Measurements from ENCODE around the gene GRPEL1. TPM values are rescaled to one million over a fixed set of nuclear protein-coding genes. Genes with fewer than 3 reads are reported as not detected.

GRPEL1 gene
- total RNA-seq, 1 experiment from 2014 or later = 40.7 TPM

DNA sequence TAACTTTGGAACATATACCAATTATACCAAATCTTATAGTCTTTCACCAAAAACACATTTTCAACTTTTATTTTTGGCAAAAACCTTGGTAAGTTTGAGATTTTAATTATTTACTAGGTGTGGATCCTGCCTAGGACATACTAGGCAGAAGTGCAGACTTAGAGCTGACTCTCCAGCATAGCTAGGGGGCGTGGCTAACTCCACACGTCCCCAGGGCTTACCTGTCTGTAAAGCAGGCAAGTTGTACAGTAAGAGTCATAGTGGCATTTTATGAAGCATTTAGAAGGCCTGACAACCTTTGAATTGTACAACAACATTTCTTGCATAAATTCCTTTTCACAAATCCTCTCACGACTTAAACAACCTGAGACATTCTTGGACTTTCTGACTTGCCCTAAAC is 19.2 kb upstream of the GRPEL1 start:
- no peak overlapping the region for H3T11ph ChIP-seq (ENCODE audit: low read length)
- H3K4me3 Mint-ChIP-seq = no peak overlapping the region
- H3K23ac ChIP-seq (ENCODE audit: insufficient read length, low read depth, low read length) = no peak overlapping the region
- H3K36me3 Mint-ChIP-seq (ENCODE audit: insufficient read depth in 1 of 3, low read depth in 3 of 3) = no peaks in the 10 kb centered on the region; a peak in 2 of 7 replicates
- no CpG with 5 or more reads among the region's 3 CpGs for WGBS (ENCODE audit: extremely low coverage, insufficient read length, low lambda C conversion rate)
- H3K56ac ChIP-seq (ENCODE audit: insufficient read length, low read depth, low read length) = no peak overlapping the region
- no peak overlapping the region for H4K5ac ChIP-seq (ENCODE audit: insufficient read length, low read depth, low read length)
- H2BK15ac ChIP-seq (ENCODE audit: low read depth, low read length) = no peak overlapping the region
- no peak overlapping the region for H4K91ac ChIP-seq (ENCODE audit: insufficient read length, low read depth, low read length)
- H4K8ac ChIP-seq (replicated peaks; ENCODE audit: insufficient read length, low read depth, low read length) = no peak overlapping the region
- H2AFZ ChIP-seq (ENCODE audit: low read length) = no peak overlapping the region
- H3K14ac ChIP-seq (ENCODE audit: insufficient read depth, low read length) = no peak overlapping the region
- H3K23me2 ChIP-seq (ENCODE audit: insufficient read length, low read depth, low read length, poor library complexity, severe bottlenecking) = no peaks in the 10 kb centered on the region
- H2BK20ac ChIP-seq (ENCODE audit: low read depth, low read length, poor library complexity, severe bottlenecking) = no peak overlapping the region
- no peak overlapping the region for H2BK5ac ChIP-seq (ENCODE audit: insufficient read length, low read length)
- TF ChIP-seq, protein P1, sequence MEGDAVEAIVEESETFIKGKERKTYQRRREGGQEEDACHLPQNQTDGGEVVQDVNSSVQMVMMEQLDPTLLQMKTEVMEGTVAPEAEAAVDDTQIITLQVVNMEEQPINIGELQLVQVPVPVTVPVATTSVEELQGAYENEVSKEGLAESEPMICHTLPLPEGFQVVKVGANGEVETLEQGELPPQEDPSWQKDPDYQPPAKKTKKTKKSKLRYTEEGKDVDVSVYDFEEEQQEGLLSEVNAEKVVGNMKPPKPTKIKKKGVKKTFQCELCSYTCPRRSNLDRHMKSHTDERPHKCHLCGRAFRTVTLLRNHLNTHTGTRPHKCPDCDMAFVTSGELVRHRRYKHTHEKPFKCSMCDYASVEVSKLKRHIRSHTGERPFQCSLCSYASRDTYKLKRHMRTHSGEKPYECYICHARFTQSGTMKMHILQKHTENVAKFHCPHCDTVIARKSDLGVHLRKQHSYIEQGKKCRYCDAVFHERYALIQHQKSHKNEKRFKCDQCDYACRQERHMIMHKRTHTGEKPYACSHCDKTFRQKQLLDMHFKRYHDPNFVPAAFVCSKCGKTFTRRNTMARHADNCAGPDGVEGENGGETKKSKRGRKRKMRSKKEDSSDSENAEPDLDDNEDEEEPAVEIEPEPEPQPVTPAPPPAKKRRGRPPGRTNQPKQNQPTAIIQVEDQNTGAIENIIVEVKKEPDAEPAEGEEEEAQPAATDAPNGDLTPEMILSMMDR (conservative IDR thresholded peaks at IDR 0.05) = no peak
- H2BK120ac ChIP-seq (ENCODE audit: low read depth, low read length, poor library complexity, severe bottlenecking) = no peak overlapping the region
- H2BK12ac ChIP-seq (ENCODE audit: insufficient read length, low read depth, low read length) = no peak overlapping the region
- no peaks in the 10 kb centered on the region for H3K4me1 ChIP-seq (ENCODE audit: insufficient read depth, low read length)
- peaks cover 16% of the 10 kb centered on the region; the same call in 1 of the 2 replicates for H3K27me3 ChIP-seq (ENCODE audit: insufficient read depth, low read length)
- no peak overlapping the region for H3K9ac ChIP-seq (ENCODE audit: extremely low read depth, insufficient read length, low read length)
- no peak overlapping the region for H3K18ac ChIP-seq (ENCODE audit: insufficient read length, low read depth, low read length)
- peaks cover 10 to 13% of the 10 kb centered on the region in 2 experiments for H3K4me1 Mint-ChIP-seq
- H3K9me3 ChIP-seq (ENCODE audit: control insufficient read depth, low read depth, low read length) = no peaks in the 10 kb centered on the region
- H3K79me2 ChIP-seq (ENCODE audit: insufficient read depth, low read length) = no peaks in the 10 kb centered on the region
- H3K27me3 Mint-ChIP-seq (ENCODE audit: low read depth) = peaks cover 93% of the 10 kb centered on the region
- H3K27ac Mint-ChIP-seq = no peak overlapping the region
- H3K9me3 Mint-ChIP-seq = peaks cover 17 to 19% of the 10 kb centered on the region in 2 experiments
- H3K4ac ChIP-seq (ENCODE audit: low read depth, low read length) = no peak overlapping the region
- no peak for DNase-seq
- no peak overlapping the region for H2AK5ac ChIP-seq (ENCODE audit: insufficient read length, low read length)
- no peak overlapping the region for H3K4me2 ChIP-seq (ENCODE audit: insufficient read depth, insufficient read length, low read length)
- no peaks in the 10 kb centered on the region for H3K79me1 ChIP-seq (ENCODE audit: insufficient read depth, low read depth, low read length, poor library complexity, severe bottlenecking)
- H4K20me1 ChIP-seq (ENCODE audit: control insufficient read depth, insufficient read depth, insufficient read length) = no peaks in the 10 kb centered on the region
- no peak overlapping the region for H3K27ac ChIP-seq (ENCODE audit: insufficient read length, low read depth, low read length)

Measured in H9 (cell line).